GM18870 (cell line): ENCODE measurements around the gene CCR5AS.

Source experiments
- ATAC-seq: cut with Tn5 transposase; IDR thresholded peaks from one replicate; pipeline ENCODE4 v1.9.1; 2021; ENCODE audit warnings: moderate library complexity; ENCODE audit not compliant: unreplicated experiment

The CCR5AS gene

GRCh38 chr3:46383211-46383950, 23.5 kb downstream of the CCR5AS start:
- ATAC-seq, result no peak

GRCh38 chr3:46381625-46382024, 25.2 kb downstream of the CCR5AS start:
- no peak for ATAC-seq

- no peak for ATAC-seq
Measured at GRCh38 chr3:46380471-46381221, 26.2 kb downstream of the CCR5AS start.

GRCh38 chr3:46378426-46378942, 28.4 kb downstream of the CCR5AS start:
- no peak for ATAC-seq

- ATAC-seq, result no peak
Measured at GRCh38 chr3:46375814-46376213, 31.1 kb downstream of the CCR5AS start.

GRCh38 chr3:46375218-46375617, 31.6 kb downstream of the CCR5AS start:
- no peak for ATAC-seq

- ATAC-seq, result no peak
Measured at GRCh38 chr3:46374755-46375154, 32.1 kb downstream of the CCR5AS start.

GRCh38 chr3:46372492-46373359, 34.1 kb downstream of the CCR5AS start:
- ATAC-seq, result no peak

- no peak for ATAC-seq
Measured at GRCh38 chr3:46371519-46372340, 35.1 kb downstream of the CCR5AS start.

- ATAC-seq, result no peak
Measured at GRCh38 chr3:46370839-46371518, 35.9 kb downstream of the CCR5AS start, which contains the start of gene CCR5. CCR5 (plus strand) TSS chr3:46370946; CDS start chr3:46372903, 1,957 bp downstream.

GRCh38 chr3:46369675-46370132, 37.2 kb downstream of the CCR5AS start:
- ATAC-seq, result no peak

GRCh38 chr3:46369151-46369550, 37.7 kb downstream of the CCR5AS start:
- ATAC-seq, result no peak

GRCh38 chr3:46368569-46368968, 38.3 kb downstream of the CCR5AS start:
- no peak for ATAC-seq

- ATAC-seq, result no peak
Measured at GRCh38 chr3:46367811-46368210, 39.1 kb downstream of the CCR5AS start.

- no peak for ATAC-seq
Measured at GRCh38 chr3:46365737-46366524, 40.9 kb downstream of the CCR5AS start.

GRCh38 chr3:46365041-46365440, 41.8 kb downstream of the CCR5AS start:
- no peak for ATAC-seq

- no peak for ATAC-seq
Measured at GRCh38 chr3:46361408-46362283, 45.2 kb downstream of the CCR5AS start.

GRCh38 chr3:46360907-46361306, 46.0 kb downstream of the CCR5AS start:
- no peak for ATAC-seq
